ENCODE data around the gene SMIM36. TPM values are rescaled to one million over a fixed set of nuclear protein-coding genes. Genes with fewer than 3 reads are reported as not detected.
"Not testable (repeated sequence)": the region's sequence is repeated elsewhere in the genome, so short reads cannot be mapped to it uniquely, and the experiment has no call there.

The SMIM36 gene
- total RNA-seq, 2 experiments from 2014 or later = not detected

DNA sequence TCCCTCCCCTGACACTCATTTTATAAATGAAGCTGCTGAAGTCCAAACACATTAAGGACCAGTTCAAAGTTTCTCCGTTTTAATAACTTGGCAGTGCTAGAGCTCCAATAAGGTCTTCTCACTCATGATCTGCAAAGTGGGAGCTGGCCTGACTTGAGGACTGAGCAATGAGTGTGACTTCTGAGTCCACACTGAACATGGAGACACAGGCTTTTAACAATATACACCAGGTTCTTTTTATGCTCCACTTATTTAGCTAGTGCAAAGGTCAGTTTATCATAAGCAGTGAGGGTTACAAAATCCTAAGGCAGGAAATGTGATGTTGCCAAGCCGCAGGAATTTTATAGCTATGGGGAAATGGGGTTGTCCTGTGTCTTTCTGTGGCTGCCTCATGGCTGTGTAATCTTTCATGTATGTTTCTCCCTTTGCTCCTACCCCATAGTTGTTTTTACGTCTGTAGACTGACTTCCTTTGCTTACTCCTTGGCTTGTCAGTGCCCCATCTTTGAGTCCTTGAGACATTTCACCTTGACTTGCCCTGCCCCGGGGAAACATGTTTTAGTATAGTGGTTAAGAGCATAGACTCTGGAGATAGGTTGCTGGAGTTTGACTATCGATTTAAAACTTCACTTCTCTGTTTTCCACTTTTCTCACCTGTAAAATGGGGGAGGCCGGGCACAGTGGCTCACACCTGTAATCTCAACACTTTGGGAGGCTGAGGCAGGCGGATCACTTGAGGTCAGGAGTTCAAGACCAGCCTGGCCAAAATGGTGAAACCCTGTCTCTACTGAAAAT is 77.4 kb downstream of the SMIM36 start:
- Mint-ChIP-seq H3K27ac (no peak overlapping the region), H3K36me3 (ENCODE audit: low read depth) (no peaks in the 10 kb centered on the region), H3K4me3 (no peak overlapping the region), H3K27me3 (no peaks in the 10 kb centered on the region), H3K4me1 (peaks cover 27% of the 10 kb centered on the region), H3K9me3 (no peaks in the 10 kb centered on the region)
- no peak for DNase-seq
- ChIA-PET POLR2A (no interaction called here), CTCF (interaction anchor here (0.6 to 2.9 kb wide), 3 partner anchors 19 to 52 kb away, joined by 4 to 9 read pairs (median 6); no protein-coding TSS in a partner anchor)

DNA sequence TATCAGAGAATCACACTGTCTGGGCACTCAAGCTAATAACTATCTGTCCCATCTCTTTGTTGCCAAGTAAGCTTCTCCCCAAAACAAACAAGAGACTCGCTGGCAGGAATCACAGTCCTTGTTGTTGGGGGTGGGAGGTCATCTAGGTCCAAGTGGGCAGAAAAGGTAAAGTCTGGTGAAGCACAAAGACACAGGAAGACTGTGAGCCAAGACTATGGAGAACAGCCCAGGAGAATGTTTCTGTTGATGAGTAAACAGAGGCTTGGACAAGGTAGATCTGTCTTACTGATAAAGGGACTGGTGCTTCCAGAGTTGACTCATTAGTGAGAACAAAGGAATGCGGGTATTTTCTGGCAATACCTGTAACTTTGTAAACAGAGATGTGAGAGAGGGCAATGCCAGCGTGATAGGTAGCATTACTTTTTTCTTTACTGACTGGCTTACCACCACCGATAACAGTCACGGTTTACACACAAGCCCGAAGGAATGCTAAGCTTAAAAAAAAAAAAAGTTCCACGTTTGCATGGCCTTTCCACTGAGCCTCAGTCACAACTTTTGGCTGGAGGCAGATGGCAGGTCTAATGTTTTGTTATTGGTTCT is 78.1 kb downstream of the SMIM36 start:
- no peak for DNase-seq
- Mint-ChIP-seq H3K27me3 (peaks cover 2% of the 10 kb centered on the region), H3K27ac (no peak overlapping the region), H3K4me1 (peaks cover 27% of the 10 kb centered on the region), H3K4me3 (no peak overlapping the region), H3K36me3 (ENCODE audit: low read depth) (no peaks in the 10 kb centered on the region), H3K9me3 (no peaks in the 10 kb centered on the region)
- CTCF ChIA-PET = interaction anchor here (0.6 to 2.9 kb wide), 4 partner anchors 13 to 53 kb away, joined by 4 to 9 read pairs (median 6); no protein-coding TSS in a partner anchor
- POLR2A ChIA-PET = no interaction called here

DNA sequence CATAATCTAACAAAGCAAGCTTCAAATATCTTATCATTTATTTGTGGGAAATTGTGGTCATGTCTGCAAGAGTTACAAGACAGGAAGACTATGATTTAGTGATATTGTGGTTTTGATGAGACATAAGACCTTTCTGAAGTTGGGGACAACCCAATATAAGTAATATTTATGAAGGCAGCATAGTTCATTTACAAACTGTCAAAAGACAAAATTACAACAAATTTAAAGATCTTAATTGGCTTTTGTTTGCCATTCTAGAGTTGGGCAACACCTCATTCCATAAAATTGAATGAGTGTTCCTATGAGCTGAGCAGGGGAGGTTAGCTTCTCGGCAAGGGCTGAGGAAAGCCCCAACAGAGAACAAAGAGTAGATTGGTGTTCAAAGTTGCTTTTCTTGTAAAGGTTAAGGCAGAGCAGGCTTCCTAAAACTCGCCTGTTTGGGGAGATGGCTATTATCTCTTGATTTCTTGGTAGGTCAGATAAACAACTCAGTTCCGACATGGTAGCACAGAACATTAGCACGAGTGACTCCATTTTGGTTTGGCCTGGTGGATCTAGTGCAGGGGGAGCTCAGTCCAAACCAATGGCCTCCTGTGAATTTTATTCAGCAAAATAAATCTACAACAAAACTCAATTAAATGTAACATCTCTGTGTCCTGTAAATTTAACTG is 78.8 kb downstream of the SMIM36 start:
- DNase-seq = no peak

DNA sequence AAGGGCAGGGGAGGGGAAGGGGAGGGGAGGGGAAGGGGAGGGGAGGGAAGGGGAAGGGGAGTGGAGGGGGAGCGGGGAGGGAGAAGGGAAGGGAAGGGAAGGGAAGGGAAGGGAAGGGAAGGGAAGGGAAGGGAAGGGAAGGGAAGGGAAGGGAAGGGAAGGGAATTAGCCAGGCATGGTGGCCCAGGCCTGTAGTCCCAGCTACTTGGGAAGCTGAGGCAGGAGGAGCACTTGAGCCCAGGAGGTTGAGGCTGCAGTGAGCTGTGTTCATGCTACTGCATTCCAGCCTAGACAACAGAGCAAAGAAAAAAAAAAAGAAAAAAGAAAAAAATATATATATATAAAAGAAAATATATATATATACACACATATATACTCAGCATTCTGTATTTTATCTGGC is 79.3 kb downstream of the SMIM36 start:
- POLR2A ChIA-PET; H3K9me3 Mint-ChIP-seq; H3K27ac Mint-ChIP-seq; H3K36me3 Mint-ChIP-seq (ENCODE audit: low read depth); H3K4me3 Mint-ChIP-seq; H3K27me3 Mint-ChIP-seq; DNase-seq: not testable (repeated sequence)
- H3K4me1 Mint-ChIP-seq = peaks cover 23% of the 10 kb centered on the region
- CTCF ChIA-PET = interaction anchor here (2.9 kb wide), 1 partner anchor 26 kb away, joined by 9 read pairs; no protein-coding TSS in a partner anchor

More for the DNA sequence above, 78.8 kb downstream of the SMIM36 start:
- ChIA-PET CTCF (interaction anchor here (0.9 to 2.9 kb wide), 2 partner anchors 14 to 26 kb away, joined by 5 to 9 read pairs; no protein-coding TSS in a partner anchor), POLR2A (no interaction called here)
- Mint-ChIP-seq H3K27ac (peak overlapping the region; percentile 21), H3K4me3 (no peak overlapping the region), H3K36me3 (ENCODE audit: low read depth) (no peaks in the 10 kb centered on the region), H3K9me3 (no peaks in the 10 kb centered on the region), H3K27me3 (peaks cover 2% of the 10 kb centered on the region), H3K4me1 (peaks cover 26% of the 10 kb centered on the region)

DNA sequence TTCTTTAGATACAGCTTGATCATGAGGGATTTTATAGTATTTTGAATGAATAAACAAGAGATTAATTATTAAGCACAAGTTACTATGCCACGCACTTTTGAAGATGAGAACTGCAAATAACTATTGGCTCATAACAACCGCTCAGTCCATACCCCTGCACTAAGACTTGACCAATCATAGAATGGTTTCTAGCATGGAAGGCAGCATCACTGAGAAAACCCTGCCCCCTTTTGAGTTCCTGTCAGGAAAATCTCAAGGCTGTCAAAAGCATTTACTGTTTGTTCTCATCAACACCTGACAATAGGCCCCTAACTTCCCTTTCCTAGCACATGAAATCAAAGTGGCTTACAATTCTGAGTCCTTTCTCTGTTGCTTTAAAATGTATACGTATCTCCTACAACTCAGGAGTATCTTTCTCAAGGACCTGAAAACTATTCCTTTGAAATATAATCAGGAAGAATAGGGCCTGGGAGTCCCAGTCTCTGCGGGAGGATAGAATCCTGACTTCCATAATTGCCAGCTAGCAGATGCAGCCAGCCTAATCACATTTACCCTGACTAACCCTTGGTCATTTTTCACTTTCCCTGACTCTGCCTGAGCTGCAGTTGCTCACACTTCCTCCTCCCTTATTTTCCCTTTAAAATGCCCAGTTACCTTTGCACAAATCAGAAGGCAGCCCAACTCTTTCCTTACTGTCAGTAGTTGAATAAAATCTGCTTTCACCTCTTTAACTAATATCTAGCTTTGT is 80.5 kb downstream of the SMIM36 start:
- H3K4me1 Mint-ChIP-seq = peaks cover 19% of the 10 kb centered on the region
- POLR2A ChIA-PET = interaction anchor here (0.7 kb wide), 1 partner anchor 13 kb away, joined by 3 read pairs; no protein-coding TSS in a partner anchor

DNA sequence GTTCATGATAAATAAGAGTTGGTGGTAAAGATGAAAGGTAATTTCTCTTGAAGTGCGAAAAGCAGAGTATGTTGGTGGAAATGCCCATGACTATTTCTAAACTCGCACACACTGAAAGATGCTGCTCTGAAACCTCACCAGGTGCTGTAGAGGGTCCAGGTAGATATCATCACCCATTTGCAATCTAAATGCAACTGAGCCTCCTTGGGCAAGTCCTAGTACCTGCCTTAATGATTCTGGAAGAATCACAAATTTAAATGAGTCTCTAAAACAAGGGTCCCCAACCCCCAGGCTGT is 83.7 kb downstream of the SMIM36 start:
- Mint-ChIP-seq H3K27me3 (peaks cover 33% of the 10 kb centered on the region), H3K4me1 (peaks cover 17% of the 10 kb centered on the region), H3K27ac (no peak overlapping the region), H3K4me3 (no peak overlapping the region), H3K9me3 (no peaks in the 10 kb centered on the region), H3K36me3 (ENCODE audit: low read depth) (no peaks in the 10 kb centered on the region)
- ChIA-PET POLR2A (no interaction called here), CTCF (no interaction called here)
- DNase-seq = no peak

More for the DNA sequence above, 80.5 kb downstream of the SMIM36 start:
- CTCF ChIA-PET = interaction anchor here (0.8 kb wide), 1 partner anchor 13 kb away, joined by 3 read pairs; no protein-coding TSS in a partner anchor
- no peak for DNase-seq
- no peaks in the 10 kb centered on the region for H3K9me3 Mint-ChIP-seq
- no peaks in the 10 kb centered on the region for H3K36me3 Mint-ChIP-seq (ENCODE audit: low read depth)
- H3K27me3 Mint-ChIP-seq = peaks cover 6% of the 10 kb centered on the region
- no peak overlapping the region for H3K27ac Mint-ChIP-seq
- no peak overlapping the region for H3K4me3 Mint-ChIP-seq

DNA sequence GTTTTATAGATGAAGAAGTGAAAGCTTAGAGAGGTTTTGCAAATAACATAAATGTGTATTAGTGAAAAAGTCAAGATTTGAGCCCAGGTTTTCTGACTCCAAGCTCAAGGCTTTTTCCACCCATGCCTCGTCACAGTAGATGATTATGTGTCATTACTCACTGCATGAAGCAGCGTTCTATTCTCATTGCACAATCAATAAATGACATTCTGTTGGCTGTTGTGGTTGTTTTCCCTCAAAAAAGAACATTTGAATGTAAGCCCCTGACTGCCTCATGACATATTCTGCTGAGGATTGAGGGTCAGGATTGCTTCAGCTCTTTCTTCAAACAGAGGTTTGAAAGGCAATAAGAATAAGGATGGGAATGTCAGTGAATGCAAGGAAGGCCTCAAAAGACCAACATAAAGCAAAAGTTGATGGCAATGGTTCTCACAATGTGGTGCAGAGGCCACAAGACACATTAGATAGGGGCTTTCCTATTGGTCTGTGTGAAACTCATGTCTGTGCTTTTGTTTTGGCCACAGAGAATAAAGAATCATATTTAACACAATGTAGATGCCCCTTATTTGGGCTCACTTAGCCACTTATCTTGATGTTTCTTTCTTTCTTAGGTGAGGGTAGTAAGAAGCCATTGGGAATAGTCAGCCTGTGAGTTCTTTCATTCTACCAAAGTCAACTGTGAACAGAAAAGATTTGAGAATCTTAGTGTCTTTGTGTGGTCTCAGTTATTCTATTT is 84.2 kb downstream of the SMIM36 start:
- H3K27me3 Mint-ChIP-seq = peaks cover 33% of the 10 kb centered on the region
- POLR2A ChIA-PET = no interaction called here
- DNase-seq = no peak
- no peak overlapping the region for H3K4me3 Mint-ChIP-seq
- H3K9me3 Mint-ChIP-seq = no peaks in the 10 kb centered on the region
- H3K4me1 Mint-ChIP-seq = peaks cover 15% of the 10 kb centered on the region
- H3K27ac Mint-ChIP-seq = no peak overlapping the region
- H3K36me3 Mint-ChIP-seq (ENCODE audit: low read depth) = no peaks in the 10 kb centered on the region
- CTCF ChIA-PET = no interaction called here

DNA sequence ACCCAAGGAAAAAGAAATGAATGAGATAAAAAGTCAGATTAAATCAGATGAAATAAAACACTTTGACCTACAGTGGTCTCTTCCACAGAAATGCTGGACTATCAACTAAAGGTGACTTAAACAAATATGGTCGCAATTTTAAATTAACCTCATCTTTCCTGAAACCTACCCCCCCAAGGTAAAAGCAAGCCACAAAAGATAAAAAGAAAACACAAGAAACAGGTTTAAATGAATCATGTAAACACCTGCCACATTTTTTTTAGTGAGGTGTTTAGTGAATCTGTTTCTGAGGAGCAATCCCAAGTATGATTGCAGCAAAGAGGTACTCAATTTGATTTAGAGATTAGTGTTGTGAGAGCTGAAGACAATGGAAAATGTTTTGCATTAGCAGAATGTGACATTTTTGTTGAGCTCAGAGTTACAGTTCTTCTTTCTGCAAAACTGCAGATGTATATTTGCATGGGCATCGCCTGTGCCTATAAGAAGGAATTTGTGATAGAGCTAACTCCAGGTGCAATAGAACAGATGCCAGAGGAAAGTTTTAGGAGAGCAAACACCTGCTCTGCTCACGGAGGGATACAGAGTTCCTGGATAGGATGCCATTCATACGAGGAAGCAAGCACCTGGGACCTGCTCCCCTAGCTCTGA is 86.2 kb downstream of the SMIM36 start:
- Mint-ChIP-seq H3K27me3 (peaks cover 33% of the 10 kb centered on the region), H3K4me3 (no peak overlapping the region), H3K4me1 (peaks cover 16% of the 10 kb centered on the region), H3K27ac (no peak overlapping the region), H3K36me3 (ENCODE audit: low read depth) (peaks cover 9% of the 10 kb centered on the region), H3K9me3 (no peaks in the 10 kb centered on the region)
- POLR2A ChIA-PET = no interaction called here
- DNase-seq = no peak
- CTCF ChIA-PET = no interaction called here

DNA sequence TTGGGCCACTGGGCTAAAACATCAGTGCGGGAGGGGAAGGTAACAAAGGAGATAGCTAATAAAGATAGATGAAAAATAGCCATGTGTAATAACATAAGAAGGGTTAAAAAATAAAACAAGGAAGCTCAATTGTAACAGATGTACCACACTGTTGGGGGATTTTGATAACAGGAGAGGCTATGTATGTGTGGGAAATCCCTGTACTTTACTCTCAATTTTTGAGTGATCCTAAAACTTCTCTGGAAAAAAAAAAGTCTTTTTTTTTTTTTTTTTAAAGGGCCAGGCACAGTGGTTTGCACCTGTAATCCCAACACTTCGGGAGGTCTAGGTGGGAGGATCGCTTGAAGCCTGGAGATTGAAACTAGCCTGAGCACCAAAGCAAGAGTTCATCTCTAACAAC is 87.7 kb downstream of the SMIM36 start:
- CTCF ChIA-PET = no interaction called here
- no peak overlapping the region for H3K27ac Mint-ChIP-seq
- peaks cover 31% of the 10 kb centered on the region for H3K27me3 Mint-ChIP-seq
- H3K4me1 Mint-ChIP-seq = peaks cover 31% of the 10 kb centered on the region
- H3K4me3 Mint-ChIP-seq = no peak overlapping the region
- H3K36me3 Mint-ChIP-seq (ENCODE audit: low read depth) = peaks cover 24% of the 10 kb centered on the region
- no peak for DNase-seq
- POLR2A ChIA-PET = no interaction called here
- peaks cover 3% of the 10 kb centered on the region for H3K9me3 Mint-ChIP-seq

DNA sequence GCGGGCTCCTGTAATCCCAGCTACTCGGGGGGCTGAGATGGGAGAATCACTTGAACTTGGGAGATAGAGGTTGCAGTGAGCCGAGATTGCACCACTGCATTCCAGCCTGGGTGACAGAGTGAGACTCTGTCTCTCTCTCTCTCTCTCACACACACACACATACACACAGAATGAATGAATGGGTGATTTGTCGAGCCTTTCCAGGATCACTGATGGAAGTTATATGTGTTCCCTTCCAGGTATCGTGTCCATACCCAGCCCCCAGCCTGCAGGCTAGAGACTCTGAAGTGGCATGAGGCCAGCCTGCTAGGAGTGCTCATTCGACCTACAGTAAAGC is 88.5 kb downstream of the SMIM36 start:
- CTCF ChIA-PET = interaction anchor here (2.5 kb wide), 1 partner anchor 12 kb away, joined by 8 read pairs; no protein-coding TSS in a partner anchor
- H3K9me3 Mint-ChIP-seq, H3K27ac Mint-ChIP-seq, DNase-seq, H3K4me3 Mint-ChIP-seq, POLR2A ChIA-PET: not testable (repeated sequence)
- peaks cover 38% of the 10 kb centered on the region for H3K4me1 Mint-ChIP-seq
- peaks cover 31% of the 10 kb centered on the region for H3K36me3 Mint-ChIP-seq (ENCODE audit: low read depth)
- H3K27me3 Mint-ChIP-seq = peaks cover 31% of the 10 kb centered on the region

DNA sequence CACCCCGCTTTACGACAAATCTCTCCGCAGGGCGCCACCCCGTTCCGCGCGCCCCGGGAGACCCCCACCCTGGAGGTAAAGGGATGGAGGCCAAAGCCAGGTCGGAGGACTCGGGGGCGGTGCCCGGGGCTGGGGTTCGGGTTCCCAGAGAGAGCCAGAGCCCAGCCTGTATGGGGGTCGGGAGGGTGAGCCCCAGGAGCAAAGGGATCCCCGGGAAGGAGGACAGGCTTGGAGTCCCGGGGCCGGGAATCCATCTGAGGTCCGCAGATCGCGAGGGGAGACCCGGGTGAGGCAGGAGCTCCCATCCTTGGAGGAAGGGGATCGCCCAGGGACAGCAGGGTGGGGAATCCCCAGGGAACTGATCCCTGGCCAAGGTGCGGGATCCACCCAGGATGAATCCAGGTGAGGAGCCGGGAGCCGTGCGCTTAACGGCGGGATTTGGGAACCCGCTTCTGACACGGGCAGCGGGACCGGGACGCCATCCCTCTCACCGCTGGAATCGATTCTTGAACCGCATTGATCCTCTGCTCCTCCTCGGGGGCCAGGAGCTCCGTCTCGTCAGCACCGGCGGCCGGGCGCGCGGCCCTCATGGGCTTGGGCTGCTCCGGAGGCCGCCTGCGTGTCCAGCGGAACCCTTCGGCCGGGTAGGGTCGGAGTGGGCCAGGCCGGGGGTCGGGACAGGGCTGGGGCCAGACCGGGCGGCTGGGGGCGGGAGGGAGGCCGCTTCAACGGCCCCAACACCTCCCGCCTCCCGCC is 89.9 kb downstream of the SMIM36 start, which contains the start of gene MMD:
Gene MMD, minus strand, starts transcription at position 657 of the 756 bp plus-strand sequence. Its CDS starts 140 bp downstream, at position 517.
- Mint-ChIP-seq H3K27ac (peak within 1 kb of the TSS; percentile 95), H3K4me1 (peaks cover 52% of the 10 kb centered on the region), H3K9me3 (peaks cover 3% of the 10 kb centered on the region), H3K27me3 (peaks cover 29% of the 10 kb centered on the region), H3K36me3 (ENCODE audit: low read depth) (peaks cover 44% of the 10 kb centered on the region), H3K4me3 (peak within 1 kb of the TSS; percentile 87)
- ChIA-PET CTCF (interaction anchor here (1.0 to 2.5 kb wide), 2 partner anchors 10 to 77 kb away, joined by 3 to 8 read pairs; no protein-coding TSS in a partner anchor), POLR2A (no interaction called here)
- no peak for DNase-seq

Measured in activated CD4-positive, alpha-beta T cell treated with anti-CD3 and anti-CD28 coated beads, Interleukin-2, amount 10 ng/mL, durations not matched to agents 7 days and 5 days (primary cell).